Colonic mucosa (tissue), 4 donors: ENCODE data around the gene CDH2. TPM values are rescaled to one million over a fixed set of nuclear protein-coding genes. Genes with fewer than 3 reads are reported as not detected.

Experiments used
- DNase-seq: peaks from one replicate; pipeline ENCODE4 v3.0.0-alpha.2; 2020
- H3K27ac ChIP-seq: fragments of 200-600 bp; one replicate; pipeline ENCODE4 v1.8.0; 2021
- H3K27me3 ChIP-seq: fragments of 200-600 bp; one replicate; pipeline ENCODE4 v1.8.0; 2021
- H3K36me3 ChIP-seq: fragments of 200-600 bp; one replicate; pipeline ENCODE4 v1.8.0; 2021
- H3K4me1 ChIP-seq: fragments of 200-600 bp; one replicate; pipeline ENCODE4 v1.8.0; 2021; ENCODE audit warnings: mild to moderate bottlenecking
- H3K4me3 ChIP-seq: fragments of 200-600 bp; one replicate; pipeline ENCODE4 v1.8.0; 2021
- H3K9ac ChIP-seq, 2 donors: one replicate each; pipeline ENCODE4 v1.7.0; 2013; ENCODE audit warnings: control low read depth in 2 of 2, low read depth in 2 of 2, low read length in 2 of 2
- H3K9me3 ChIP-seq: fragments of 200-600 bp; one replicate; pipeline ENCODE4 v1.8.0; 2021
- intact Hi-C: fragments of 100-400 bp; cut with DNase I; formaldehyde crosslinking; loops from one replicate; pipeline ENCODE4 v1.14.1; 2022
- total RNA-seq, 2 donors: library from RNA; stranded (reverse); fragmentation: NEBNext Ultra II Directional in 1 of 2; extraction: Animal tissue kit (Norgen Biotek cat#: 25700) in 1 of 2; gene quantifications; one replicate each; pipeline ENCODE4 v1.2.1, GENCODE V29; 2021
- TF ChIP-seq, protein P1 (sequence below): fragments of 200-600 bp; IDR thresholded peaks from one replicate; pipeline ENCODE4 v1.8.0; 2022; ENCODE audit warnings: antibody characterized with exemption, mild to moderate bottlenecking
- donor health status: healthy.
- donor health status: DM: no; HTN: no; CAD: no.
- donor health status: DM: no; HTN: no; CAD: no.

CDH2 gene
- total RNA-seq, 2 donors from 2014 or later, result 0.84 to 1.4 TPM

DNA sequence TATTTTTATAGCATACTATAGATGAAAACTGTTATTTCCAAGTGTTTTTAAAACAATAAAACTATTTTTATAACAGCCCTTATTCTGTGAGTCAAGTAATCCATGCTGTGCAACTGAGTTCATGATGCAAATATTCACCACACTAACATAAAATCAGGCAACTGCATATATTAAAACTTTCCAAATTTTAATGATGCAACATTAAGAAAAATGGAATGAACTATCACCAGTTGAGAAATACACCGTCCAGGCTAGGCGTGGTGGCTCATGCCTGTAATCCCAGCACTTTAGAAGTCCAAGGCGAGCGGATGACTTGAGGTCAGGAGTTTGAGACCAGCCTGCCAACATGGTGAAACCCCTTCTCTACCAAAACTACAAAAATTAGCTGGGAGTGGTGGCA is 114.5 kb downstream of the CDH2 start:
- intact Hi-C loops, result no loop called here
- Histone ChIP-seq H3K4me1 (no peaks in the 10 kb centered on the region), H3K27me3 (no peaks in the 10 kb centered on the region), H3K9me3 (no peaks in the 10 kb centered on the region), H3K9ac (no peak overlapping the region), H3K4me3 (no peak overlapping the region), H3K36me3 (no peaks in the 10 kb centered on the region), H3K27ac (no peak overlapping the region)
- TF ChIP-seq, protein P1, sequence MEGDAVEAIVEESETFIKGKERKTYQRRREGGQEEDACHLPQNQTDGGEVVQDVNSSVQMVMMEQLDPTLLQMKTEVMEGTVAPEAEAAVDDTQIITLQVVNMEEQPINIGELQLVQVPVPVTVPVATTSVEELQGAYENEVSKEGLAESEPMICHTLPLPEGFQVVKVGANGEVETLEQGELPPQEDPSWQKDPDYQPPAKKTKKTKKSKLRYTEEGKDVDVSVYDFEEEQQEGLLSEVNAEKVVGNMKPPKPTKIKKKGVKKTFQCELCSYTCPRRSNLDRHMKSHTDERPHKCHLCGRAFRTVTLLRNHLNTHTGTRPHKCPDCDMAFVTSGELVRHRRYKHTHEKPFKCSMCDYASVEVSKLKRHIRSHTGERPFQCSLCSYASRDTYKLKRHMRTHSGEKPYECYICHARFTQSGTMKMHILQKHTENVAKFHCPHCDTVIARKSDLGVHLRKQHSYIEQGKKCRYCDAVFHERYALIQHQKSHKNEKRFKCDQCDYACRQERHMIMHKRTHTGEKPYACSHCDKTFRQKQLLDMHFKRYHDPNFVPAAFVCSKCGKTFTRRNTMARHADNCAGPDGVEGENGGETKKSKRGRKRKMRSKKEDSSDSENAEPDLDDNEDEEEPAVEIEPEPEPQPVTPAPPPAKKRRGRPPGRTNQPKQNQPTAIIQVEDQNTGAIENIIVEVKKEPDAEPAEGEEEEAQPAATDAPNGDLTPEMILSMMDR, result no peak
- no peak for DNase-seq

DNA sequence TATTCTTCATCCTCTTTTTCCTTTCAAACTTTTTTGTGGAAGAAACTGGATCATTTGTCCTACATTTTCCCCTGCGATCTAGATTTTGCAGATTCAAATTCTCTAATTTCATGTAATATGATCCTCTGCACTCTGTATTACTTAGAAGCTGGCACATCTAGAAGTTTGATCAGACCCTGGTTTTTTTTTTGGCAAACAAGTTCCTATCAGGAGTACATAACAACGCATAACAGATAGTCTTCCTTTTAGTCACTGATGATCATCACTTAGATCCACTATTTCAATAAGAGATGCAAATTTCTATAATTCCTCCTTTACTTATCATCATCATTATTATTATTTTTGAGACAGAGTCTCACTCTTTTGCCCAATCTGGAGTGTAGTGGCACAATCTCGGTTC is 117.1 kb downstream of the CDH2 start:
- no peak overlapping the region for H3K9ac ChIP-seq
- H3K27me3 ChIP-seq, result no peaks in the 10 kb centered on the region
- no peaks in the 10 kb centered on the region for H3K36me3 ChIP-seq
- TF ChIP-seq, protein P1, result no peak
- H3K9me3 ChIP-seq, result no peaks in the 10 kb centered on the region
- no peak overlapping the region for H3K27ac ChIP-seq
- intact Hi-C loops, result no loop called here
- no peaks in the 10 kb centered on the region for H3K4me1 ChIP-seq
- no peak overlapping the region for H3K4me3 ChIP-seq
- DNase-seq, result no peak

DNA sequence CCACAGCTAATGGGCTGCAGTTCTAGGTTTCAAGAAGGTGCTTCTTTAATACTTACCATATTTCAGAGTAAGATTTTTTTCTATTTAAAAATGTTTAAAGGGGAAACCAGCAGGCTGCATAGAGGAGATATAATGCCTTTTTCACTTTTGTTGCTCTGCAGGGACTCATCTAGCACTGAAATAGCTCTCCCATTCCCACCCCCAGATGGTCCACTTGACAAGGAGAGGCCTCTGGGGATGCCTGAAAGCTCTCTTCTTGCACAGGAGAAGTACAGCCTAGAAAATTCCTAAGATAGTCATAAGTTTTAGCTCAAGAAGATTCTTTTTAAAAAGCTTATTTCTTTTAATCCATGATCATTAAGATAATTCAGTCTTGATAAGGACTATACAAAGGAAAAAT is 126.4 kb downstream of the CDH2 start:
- Histone ChIP-seq H3K27ac (no peak overlapping the region), H3K4me3 (no peak overlapping the region), H3K4me1 (no peaks in the 10 kb centered on the region), H3K9me3 (no peaks in the 10 kb centered on the region), H3K36me3 (no peaks in the 10 kb centered on the region), H3K9ac (no peak overlapping the region), H3K27me3 (no peaks in the 10 kb centered on the region)
- TF ChIP-seq, protein P1, result no peak
- DNase-seq, result no peak
- intact Hi-C loops, result no loop called here

DNA sequence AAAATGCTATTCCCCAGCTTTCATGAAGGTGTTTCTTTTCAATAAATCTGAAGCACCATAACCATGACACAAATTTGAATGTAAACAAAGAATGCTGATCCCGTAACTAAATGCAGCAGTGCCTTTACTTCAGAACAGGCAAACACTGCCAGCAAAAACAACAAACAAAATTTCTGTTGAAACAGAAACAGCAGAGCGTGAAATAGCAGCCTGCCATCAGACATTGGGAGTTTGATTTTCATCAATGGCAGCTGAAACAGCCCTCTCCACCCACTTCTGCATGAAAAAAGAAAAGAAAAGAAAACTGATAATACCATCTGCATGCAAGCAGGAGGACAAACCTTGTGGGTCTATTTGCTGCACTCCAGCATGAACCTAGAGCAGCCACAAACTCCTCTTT is 128.3 kb downstream of the CDH2 start:
- no peak overlapping the region for H3K9ac ChIP-seq
- H3K36me3 ChIP-seq, result no peaks in the 10 kb centered on the region
- no peaks in the 10 kb centered on the region for H3K9me3 ChIP-seq
- intact Hi-C loops, result no loop called here
- no peaks in the 10 kb centered on the region for H3K4me1 ChIP-seq
- DNase-seq, result no peak
- no peak overlapping the region for H3K4me3 ChIP-seq
- no peaks in the 10 kb centered on the region for H3K27me3 ChIP-seq
- H3K27ac ChIP-seq, result no peak overlapping the region
- TF ChIP-seq, protein P1, result no peak

DNA sequence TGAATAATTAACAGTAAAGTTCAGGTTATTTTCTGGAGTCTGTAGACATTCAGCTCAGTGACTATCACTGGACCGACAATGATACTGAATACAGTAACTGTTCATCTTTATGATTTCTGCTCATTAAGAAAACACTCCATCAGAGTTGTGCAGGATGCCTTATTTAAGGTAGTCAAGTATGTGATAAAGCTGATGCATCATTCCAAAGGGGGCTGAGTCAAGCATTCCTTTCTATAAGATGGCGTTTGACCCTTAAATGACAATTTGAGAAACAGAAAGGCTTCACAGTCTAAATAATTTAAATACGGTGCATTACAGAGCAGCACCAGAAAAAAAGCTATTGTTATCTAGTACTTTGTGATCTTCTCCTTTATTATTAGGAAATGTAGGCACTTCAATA is 131.1 kb downstream of the CDH2 start:
- TF ChIP-seq, protein P1, result no peak

More for the DNA sequence above, 131.1 kb downstream of the CDH2 start:
- H3K4me3 ChIP-seq, result no peak overlapping the region
- no peaks in the 10 kb centered on the region for H3K36me3 ChIP-seq
- no peaks in the 10 kb centered on the region for H3K4me1 ChIP-seq
- intact Hi-C loops, result no loop called here
- no peaks in the 10 kb centered on the region for H3K9me3 ChIP-seq
- no peaks in the 10 kb centered on the region for H3K27me3 ChIP-seq
- DNase-seq, result no peak
- no peak overlapping the region for H3K27ac ChIP-seq
- H3K9ac ChIP-seq, result no peak overlapping the region
